HPDE6-E6E7 (cell line): Measurements from ENCODE around the gene BACH2.
"Not testable (repeated sequence)": the region's sequence is repeated elsewhere in the genome, so short reads cannot be mapped to it uniquely, and the experiment has no call there.

Source experiments
- DNase-seq: peaks from one replicate; pipeline ENCODE4 v3.0.0; 2011; ENCODE audit warnings: missing footprints; ENCODE audit errors: extremely low spot score

BACH2 gene

DNA sequence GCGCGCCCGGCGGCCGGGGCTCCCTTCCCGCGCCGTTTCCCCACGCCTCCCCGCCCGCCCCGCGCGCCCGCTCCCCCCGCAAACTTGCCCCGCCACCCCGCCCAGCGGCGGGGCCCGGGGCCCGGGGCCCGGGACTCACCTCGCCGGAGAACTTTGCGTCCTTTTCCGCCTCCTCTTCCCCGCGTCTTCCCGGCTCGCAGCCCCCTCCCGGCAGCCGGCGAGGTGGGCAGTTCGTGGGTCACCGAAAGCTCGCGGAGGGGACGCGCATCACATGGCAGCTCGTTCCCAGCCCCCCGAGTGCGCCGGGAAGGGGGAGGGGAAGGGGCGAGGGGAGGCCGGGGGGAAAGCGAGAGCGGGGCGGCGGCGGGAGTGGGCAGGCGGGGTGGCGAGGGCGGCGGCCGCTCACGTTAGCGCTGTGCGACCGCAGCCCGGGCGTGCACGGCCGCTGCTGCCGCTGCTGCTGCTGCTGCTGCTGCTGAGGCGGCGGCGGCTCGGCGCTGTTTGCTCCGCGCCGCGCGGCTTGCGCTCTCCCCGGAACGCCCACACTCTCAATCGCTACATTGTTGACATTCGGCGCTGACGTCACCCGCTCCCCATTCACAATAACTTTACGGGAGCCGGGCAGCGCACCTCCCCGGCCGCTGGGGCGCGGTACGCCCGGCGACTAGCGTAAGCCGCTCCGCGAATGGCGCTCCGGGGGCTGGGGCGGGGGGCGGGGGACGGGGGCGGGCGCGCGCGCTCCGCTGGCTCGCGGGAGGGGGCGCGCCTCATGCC is at the start of gene BACH2:
BACH2 (minus strand) TSS at position 503 of the 774 bp plus-strand sequence. CDS start 287,999 bp downstream, outside the sequence.
- peak; percentile 73 for DNase-seq

DNA sequence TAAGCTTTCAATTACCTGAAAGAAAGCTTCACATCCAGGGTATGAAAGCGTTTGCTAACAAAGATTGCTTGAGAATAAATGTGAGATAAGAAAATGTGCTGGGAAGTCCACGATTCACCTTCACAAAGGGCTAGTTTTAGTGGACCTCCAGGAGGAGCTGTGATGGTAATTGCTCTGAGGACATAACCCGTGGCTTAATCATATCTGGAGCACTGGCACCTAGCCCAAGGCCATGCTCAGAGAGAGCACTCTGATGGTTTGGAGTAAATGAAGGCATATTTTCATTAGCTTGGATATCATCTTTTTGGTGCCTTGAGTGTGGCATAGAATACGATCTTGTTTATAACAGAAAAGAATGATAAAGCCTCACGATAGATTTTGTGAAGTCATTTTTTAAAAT is 46.9 kb upstream of the BACH2 start:
- DNase-seq = peak; percentile 10

DNA sequence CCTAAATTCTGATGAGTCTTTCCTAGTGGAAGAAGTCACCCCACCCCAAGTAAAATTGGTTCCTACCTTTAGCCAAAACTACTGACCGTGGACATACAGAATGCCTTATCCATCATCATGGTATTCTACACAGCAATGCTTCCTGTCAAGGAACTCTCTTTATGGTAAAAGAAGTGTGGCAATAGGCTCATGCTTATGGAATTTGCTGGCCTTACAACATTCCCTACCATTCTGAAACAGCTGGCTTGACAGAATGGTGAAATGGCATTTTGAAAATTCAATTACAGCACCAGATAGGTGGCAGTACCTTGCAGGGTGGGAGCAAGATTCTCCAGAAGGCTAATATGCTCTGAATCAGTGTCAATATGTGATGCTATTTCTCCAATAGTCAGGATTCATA is 41.8 kb upstream of the BACH2 start:
- no peak for DNase-seq

DNA sequence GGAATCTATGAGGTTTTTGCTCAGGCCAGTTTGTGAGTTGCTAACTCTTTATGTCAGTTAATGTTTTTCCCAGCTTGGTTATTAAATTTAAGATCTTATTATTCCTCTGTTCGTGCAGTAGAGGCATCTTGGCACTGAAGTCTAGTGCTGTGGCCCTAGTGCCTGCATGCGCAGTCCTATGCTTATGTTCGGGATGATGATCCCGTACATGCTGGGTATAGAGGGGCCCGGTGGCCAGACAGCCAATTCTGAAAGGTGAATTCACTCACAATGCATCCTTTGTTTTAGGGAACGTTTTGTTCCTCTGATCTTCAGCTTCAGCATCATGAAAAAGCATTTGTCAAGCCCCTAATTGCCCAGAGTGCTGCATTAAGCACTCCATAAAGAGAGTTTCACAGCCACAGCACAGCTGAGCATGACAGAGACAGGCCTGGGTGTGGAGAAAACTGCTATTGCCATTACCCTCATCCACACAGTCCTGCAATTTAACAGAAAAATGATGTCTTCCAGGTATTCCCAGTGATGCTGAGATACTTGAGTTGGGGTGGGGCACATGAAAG is 39.8 kb upstream of the BACH2 start:
- no peak for DNase-seq

DNA sequence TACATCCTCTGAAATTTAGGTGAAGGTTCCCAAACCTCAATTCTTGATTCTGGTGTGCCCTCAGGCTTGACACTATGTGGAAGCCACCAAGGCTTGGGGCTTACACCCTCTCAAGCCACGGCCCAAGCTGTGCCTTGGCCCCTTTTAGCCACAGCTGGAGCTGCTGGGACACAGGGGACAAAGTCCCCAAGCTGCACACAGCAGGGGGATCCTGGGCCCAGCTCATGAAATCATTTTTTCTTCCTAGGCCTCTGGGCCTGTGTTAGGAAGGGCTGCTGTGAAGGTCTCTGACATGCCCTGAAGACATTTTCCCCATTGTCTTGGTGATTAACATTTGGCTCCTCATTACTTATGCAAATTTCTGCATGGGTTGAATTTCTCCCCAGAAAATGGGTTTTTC is 37.3 kb upstream of the BACH2 start:
- no peak for DNase-seq

DNA sequence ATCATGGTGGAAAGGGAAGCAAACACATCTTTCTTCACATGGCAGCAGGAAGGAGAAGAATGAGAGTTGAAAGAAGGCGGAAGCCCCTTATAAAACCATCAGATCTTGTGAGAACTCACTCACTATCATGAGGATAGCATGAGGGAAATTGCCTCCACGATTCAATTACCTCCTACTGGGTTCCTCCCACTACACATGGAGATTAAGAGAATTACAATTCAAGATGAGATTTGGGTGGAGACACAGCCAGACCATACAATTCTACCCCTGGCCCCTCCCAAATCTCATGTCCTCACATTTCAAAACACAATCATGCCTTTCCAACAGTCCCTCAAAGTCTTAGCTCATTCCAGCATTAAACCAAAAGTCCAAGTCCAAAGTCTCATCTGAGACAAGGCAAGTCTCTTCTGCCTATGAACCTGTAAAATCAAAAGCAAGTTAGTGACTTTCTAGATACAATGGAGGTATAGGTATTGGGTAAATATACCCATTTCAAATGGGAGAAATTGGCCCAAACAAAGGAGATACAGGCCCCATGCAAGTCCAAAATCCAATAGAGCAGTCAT is 36.4 kb upstream of the BACH2 start:
- DNase-seq = not testable (repeated sequence)

DNA sequence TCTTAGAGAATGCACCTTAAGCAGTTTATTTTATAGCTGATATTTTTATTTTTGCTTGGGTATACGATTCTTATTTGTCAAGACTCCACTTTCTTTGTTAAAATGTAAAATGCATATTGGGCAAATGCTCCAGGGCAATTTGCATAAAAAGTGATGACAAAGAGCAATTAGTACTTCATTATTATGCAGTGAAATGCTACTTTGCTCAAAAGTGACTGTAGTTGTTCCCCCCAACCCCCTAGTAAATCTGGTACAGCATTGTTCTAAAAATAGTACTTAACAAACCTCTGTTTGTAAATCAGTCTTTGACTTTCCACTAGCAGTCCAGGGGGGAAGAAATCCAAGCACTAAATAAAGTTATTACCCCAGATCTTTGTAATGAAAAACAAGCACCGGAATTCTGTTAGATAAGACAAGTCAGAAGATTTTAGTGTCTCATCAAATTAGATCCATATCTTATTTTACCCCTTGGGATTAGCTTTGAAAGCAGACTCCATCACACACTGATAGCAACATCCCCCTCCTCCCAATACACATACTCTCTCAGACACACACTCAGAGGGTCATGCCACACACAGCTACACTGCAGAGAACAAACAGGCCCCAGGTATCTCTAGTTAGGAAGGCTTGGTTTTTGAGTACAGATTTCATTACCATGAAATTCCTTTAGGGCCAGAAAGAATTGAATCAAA is 32.9 kb upstream of the BACH2 start:
- no peak for DNase-seq

DNA sequence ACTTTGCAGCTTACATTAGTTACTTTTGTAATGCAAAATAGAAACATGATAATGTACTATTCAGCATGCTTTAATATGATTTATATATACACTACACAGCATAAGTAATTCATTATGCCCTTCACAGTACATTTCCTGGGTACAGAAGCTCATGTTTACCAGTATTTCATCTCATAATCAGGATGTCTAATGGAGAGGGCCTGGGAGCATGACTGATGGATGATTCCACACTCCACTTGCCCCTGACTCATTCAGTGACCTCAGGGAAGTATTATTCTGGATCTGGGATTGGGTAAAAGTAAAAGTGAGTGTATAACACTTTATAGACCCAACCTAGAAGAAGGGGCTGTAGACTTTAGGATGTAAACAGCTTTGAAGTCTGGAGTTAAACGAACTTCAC is 31.4 kb upstream of the BACH2 start:
- peak; percentile 52 for DNase-seq

DNA sequence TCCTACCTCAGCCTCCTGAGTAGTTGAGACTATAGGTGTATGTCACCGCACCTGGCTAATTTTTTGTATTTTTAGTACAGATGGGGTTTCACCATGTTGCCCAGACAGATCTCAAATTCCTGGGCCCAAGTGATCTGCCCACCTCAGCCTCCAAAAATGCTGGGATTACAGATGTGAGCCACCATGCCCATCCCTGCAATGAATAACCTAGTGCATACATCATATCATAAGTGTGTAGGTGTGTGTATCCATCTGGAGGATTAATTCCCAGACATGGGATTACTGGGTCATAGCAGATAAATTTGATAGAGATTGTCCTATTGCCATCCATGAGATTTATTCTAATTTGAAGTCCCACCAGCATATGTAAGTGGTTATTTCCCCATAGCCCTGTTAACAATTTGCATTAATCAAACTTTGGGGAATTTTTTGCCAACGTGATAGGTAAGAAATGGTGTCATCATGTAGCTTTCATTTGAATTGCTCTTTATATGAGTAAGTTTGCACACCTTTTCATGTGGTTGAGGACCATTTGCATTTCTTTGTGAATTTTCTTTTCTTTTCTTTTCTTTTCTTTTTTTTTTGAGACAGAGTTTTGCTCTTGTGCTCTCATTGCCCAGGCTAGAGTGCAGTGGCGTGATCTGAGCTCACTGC is 29.9 kb upstream of the BACH2 start:
- no peak for DNase-seq

DNA sequence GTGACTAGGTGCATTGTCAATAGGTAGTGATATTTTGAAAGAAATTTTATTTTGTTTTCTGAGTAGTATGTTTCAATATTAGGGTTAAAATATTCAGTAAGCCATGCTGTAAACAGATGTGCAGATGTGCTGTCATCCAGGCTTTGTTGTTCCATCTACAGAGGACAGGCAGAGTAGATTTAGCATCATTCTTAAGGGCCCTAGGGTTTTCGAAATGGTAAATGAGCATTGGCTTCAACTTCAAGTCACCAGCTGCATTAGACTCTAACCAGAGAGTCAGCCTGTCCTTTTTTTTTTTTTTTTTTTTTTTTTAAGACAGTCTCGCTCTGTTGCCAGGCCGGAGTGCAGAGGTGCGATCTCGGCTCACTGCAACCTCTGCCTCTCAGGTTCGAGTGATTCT is 27.1 kb upstream of the BACH2 start:
- no peak for DNase-seq

DNA sequence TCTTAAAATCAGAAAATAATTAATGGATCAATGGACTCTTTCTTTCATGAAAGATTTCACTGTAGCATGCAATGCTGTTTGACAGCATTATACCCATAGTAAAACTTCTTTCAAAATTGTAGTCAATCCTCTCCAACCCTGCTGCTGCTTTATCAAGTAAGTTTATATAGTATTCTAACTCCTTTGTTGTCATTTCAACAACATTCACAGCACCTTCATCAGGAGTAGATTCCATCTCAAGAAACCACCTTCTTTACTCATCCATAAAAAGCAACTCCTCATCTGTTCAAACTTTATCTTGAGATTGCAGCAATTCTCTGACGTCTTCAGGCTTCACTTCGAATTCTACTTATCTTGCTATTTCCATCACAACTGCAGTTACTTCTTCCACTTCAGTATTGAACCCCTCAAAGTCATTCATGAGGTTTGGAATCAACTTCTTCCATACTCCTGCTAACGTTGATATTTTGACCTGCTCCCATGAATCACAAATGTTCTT is 26.4 kb upstream of the BACH2 start:
- no peak for DNase-seq

DNA sequence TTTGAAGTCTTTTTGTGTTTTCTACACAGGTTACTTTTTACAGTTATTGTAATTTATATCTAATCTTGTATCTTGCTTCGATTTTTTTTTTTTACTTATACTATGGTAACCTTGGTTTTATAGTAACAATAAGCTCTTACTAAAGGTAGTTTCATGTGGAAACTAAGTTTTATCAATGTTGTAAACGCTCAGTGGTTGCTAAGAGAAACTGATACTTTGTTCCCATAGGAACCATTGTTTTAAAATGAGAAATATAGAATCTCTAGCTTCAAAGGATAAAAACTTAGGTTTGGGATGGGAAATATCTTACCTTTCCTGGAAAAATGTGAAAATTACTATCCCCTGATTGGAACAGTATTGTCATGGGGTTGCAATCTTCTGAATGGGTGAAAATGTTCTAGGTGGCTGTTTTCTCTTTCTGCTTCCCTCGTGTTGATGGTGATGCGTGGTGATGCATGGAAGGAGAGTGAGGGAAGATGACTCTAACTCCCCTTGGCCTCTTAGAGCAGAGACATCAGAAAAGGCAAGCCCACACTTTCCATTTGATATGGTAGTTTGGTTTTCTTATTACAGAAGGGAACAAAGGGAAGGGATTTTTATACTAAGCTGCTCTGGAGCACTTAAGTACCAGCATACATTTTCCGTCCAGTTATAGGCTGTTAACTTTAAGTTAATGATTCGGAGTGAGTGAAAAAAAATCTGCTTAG is 23.5 kb upstream of the BACH2 start:
- no peak for DNase-seq

DNA sequence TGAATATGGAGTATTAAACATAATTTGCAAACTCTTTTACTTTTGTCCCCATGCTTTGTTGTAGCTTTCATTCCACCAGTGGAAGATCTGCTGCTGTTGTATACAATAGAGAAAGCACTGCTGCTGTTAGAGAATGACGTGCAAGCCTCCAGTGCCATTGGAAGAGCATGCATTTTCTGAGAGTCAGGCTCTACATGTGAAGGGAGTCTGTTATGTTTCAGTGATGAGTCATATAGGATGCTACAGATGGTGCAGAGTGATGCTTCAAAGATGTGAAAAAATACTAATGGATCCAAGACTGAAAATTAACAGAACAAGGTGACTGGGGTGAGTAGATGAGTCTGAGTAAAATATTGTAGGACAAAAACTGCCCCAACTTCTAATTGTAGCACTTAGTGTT is 22.4 kb upstream of the BACH2 start:
- DNase-seq = no peak

DNA sequence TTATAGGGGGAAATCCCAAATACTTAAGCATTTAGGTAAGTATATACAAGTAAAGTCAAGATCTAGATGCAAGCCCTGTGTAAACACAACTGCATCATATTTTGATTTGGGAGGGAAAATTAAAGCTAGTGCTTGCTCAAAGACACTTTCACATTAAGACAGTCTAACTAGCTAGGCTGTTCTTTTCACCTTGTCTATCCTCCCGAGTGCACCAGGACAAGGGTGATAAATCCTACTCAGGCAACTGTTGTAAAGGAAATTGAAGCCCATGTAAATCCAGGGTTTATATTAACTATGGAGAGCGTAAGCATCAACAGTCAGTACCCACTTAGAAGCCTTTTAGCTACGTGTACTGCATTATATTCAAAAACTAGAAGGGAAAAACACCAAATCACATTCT is 19.3 kb upstream of the BACH2 start:
- no peak for DNase-seq

DNA sequence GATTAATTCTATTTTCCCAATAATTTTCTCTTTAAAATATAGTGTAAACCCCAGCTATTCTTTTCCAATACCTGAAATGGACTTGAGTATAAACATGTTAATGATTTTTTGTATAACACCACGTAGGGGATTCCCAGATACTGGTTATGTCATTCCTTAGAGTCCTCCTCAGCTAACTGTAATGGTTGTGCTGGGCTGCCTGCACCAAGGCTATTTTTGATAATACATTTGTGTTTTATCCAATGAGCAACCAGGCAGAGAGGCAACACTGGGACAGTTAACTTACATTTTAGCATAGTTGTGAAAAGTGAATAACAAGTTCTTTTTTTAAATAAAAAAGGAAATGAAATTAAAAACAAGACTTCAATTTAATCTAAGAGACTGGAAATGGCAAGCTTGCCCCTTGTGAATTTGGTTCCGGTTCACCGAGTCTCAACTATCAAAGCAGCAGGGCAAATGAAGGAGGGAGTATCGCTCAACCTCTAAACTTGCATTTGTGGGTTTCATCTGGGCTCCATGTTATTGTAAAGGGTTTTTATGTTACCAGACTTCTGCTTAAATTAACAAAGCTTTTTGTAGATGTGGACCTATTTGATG is 18.8 kb upstream of the BACH2 start:
- DNase-seq = no peak

DNA sequence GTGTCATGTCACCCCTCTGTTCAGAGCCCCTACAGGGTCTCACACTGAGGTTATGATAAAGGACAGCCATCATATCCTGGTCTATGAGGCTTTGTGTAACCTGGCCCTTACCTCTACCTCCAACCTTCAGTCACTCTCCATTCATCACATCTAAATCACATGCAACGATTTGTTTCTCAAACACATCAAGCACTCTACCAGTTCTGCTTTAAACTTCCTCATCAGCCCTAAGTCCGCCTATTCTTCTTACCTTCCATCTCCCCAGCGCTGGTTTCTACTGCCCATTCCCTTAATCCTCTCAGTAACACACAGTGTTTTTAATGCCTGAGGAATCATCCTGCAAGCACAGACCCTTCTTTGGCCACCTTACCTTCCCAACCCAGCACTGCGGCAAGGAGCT is 17.9 kb upstream of the BACH2 start:
- DNase-seq = no peak

DNA sequence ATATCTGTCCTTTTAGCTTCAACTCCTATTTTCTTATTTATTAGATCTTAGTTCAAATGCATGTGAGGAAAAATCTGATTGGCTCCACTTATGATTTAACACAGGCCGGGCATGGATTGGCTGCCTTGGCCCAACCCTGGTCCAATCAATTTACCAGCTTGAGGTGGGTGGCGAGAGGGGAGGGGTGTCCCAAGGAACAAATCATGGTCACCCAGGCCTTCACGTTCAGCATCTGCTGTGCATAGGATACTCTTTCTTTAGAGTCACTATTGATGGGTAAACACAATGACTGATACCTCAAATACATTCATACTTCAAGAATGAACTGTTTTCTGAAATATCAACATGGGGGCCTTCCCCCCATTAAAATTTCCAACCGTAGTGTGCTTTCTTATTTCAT is 14.9 kb upstream of the BACH2 start:
- no peak for DNase-seq

DNA sequence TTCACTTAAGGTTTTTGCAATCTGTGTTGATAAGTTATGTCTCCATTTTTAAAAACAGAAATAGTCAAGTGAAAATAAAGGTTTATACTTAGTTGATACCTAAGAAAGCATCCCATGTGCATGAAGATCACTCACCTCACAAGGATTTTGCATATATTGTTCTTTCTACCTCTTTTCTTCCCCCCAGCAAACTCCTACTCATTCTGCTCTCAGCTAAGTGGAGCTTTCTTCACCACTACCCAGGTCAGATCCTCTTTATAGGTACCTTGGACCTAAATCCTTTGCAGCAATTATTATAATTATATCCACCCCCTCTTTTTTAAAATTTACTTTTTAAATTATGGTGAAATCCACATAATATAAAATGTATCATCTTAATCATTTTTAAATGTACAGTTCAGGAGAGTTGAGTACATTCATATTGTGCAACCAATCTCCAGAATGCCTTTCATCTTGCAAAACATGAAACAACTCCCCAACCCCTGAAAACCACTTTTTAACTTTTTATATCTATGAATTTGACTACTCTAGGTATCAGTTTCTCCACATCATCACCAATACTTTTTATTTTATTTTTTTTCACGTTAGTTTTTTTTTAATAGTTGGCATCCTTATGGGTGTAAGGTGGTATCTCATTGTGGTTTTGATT is 9.3 kb upstream of the BACH2 start:
- no peak for DNase-seq

DNA sequence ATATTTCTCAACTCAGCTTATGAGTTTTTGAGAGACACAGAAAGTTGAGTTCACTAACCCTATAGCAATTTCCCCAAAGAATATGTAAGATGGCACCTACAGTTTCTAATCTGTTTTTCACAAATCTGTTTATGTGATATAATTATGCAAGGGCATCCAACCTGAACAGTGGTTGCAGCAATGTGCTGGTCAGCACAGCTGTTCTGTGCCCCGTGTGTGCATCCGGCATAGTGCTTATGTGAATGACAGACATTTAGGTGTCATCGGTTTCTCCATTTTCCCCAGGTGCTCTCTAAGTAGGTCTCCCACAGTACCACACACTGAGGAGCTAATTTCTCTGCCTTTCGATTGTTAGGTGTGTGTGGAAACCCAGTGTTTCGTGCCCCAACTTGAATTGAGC is 7.7 kb upstream of the BACH2 start:
- DNase-seq = no peak

DNA sequence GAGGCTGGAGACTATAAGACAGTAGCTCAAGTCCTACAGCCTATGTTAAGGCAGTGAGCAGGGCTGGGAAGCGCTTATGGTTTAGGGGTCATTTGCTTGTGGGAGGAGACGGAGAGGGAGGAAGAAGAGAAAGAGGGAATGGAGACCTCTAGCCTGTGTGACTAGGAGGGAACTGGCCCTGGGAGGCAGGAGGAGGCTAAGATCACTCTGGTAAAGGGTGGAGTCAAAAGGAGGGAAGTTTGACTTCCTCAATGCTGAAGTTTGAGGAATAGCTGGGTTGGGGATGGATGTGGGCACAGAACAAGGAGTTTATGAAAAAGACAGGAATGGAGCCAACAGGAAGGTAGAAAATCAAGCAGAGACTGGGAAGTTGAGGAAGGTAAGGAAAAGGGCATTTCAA is 6.4 kb upstream of the BACH2 start:
- no peak for DNase-seq

DNA sequence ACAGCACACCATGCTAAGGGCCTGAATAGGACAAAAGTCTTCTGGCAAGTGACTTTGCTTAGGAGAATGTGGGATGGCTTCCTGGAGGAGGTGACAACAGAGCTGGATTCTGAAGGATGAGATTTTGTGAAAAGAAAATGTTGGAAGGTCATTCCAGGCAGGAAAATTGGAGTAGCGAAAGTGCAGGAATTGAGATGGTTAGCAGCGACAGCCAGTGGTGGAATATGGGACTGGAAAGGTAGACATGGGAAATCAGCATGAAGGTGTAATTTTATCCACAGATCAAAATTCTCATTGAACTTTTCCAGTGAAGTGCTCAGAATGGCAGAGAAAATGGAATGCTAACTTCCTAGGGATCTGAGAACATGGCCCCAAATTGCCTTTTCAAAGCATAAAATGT is 5.7 kb upstream of the BACH2 start:
- DNase-seq = no peak
